ENCODE measurements around the gene LAMB4. TPM values are rescaled to one million over a fixed set of nuclear protein-coding genes. Genes with fewer than 3 reads are reported as not detected.
"Not testable (repeated sequence)": the region's sequence is repeated elsewhere in the genome, so short reads cannot be mapped to it uniquely, and the experiment has no call there.

The LAMB4 gene
- total RNA-seq, 1 donor from 2014 or later, result not detected

- no peak for DNase-seq (ENCODE audit: low read depth in 2 of 2)
Measured at GRCh38 chr7:108046952-108047506, 83.1 kb downstream of the LAMB4 start.

- DNase-seq (ENCODE audit: low read depth in 2 of 2), result peak in 1 of 2 donors; percentile 24
Measured at GRCh38 chr7:108045669-108046068, 84.5 kb downstream of the LAMB4 start.

GRCh38 chr7:108045154-108045553, 85.0 kb downstream of the LAMB4 start:
- DNase-seq (ENCODE audit: low read depth in 2 of 2), result peak in 1 of 2 donors; percentile 84

- DNase-seq (ENCODE audit: low read depth in 2 of 2), result no peak
Measured at GRCh38 chr7:108044345-108044744, 85.8 kb downstream of the LAMB4 start.

GRCh38 chr7:108038986-108039385, 91.2 kb downstream of the LAMB4 start:
- no peak for DNase-seq (ENCODE audit: low read depth in 2 of 2)

GRCh38 chr7:108037741-108038140, 92.4 kb downstream of the LAMB4 start:
- DNase-seq (ENCODE audit: low read depth in 2 of 2), result no peak

- no peak for DNase-seq (ENCODE audit: low read depth in 2 of 2)
Measured at GRCh38 chr7:108037140-108037539, 93.0 kb downstream of the LAMB4 start.

- DNase-seq (ENCODE audit: low read depth in 2 of 2), result no peak
Measured at GRCh38 chr7:108034586-108034985, 95.6 kb downstream of the LAMB4 start.

GRCh38 chr7:108033776-108034497, 96.2 kb downstream of the LAMB4 start:
- no peak for DNase-seq (ENCODE audit: low read depth in 2 of 2)

- not testable (repeated sequence) for DNase-seq (ENCODE audit: low read depth in 2 of 2)
Measured at GRCh38 chr7:108033309-108033708, 96.9 kb downstream of the LAMB4 start.

GRCh38 chr7:108030516-108030915, 99.6 kb downstream of the LAMB4 start:
- DNase-seq (ENCODE audit: low read depth in 2 of 2), result peak in 1 of 2 donors; percentile 40

GRCh38 chr7:108029034-108029433, 101.1 kb downstream of the LAMB4 start:
- no peak for DNase-seq (ENCODE audit: low read depth in 2 of 2)

GRCh38 chr7:108028111-108028510, 102.0 kb downstream of the LAMB4 start:
- DNase-seq (ENCODE audit: low read depth in 2 of 2), result no peak

GRCh38 chr7:108027239-108027638, 102.9 kb downstream of the LAMB4 start:
- no peak for DNase-seq (ENCODE audit: low read depth in 2 of 2)

GRCh38 chr7:108026647-108027046, 103.5 kb downstream of the LAMB4 start:
- no peak for DNase-seq (ENCODE audit: low read depth in 2 of 2)

GRCh38 chr7:108026116-108026515, 104.0 kb downstream of the LAMB4 start:
- no peak for DNase-seq (ENCODE audit: low read depth in 2 of 2)

- DNase-seq (ENCODE audit: low read depth in 2 of 2), result no peak
Measured at GRCh38 chr7:108024538-108024937, 105.6 kb downstream of the LAMB4 start.

- peak; percentile 47 to 60 for DNase-seq (ENCODE audit: low read depth in 2 of 2)
Measured at GRCh38 chr7:108020585-108020984, 109.6 kb downstream of the LAMB4 start.

- no peak for DNase-seq (ENCODE audit: low read depth in 2 of 2)
Measured at GRCh38 chr7:108018668-108019067, 111.5 kb downstream of the LAMB4 start.

GRCh38 chr7:108017776-108018151, 112.4 kb downstream of the LAMB4 start:
- DNase-seq (ENCODE audit: low read depth in 2 of 2), result no peak

- DNase-seq (ENCODE audit: low read depth in 2 of 2), result peak; percentile 70 to 71
Measured at GRCh38 chr7:108016841-108017775, 113.1 kb downstream of the LAMB4 start.

- peak in 1 of 2 donors; percentile 77 for DNase-seq (ENCODE audit: low read depth in 2 of 2)
Measured at GRCh38 chr7:108015740-108016139, 114.4 kb downstream of the LAMB4 start.

Data from lung microvascular endothelial cell (primary cell).